HG03565 (cell line): ENCODE data around the gene CCL13.
"Not testable (repeated sequence)": the region's sequence is repeated elsewhere in the genome, so short reads cannot be mapped to it uniquely, and the experiment has no call there.

Source experiments
- ATAC-seq: cut with Tn5 transposase; IDR thresholded peaks from one replicate; pipeline ENCODE4 v1.9.1; 2021; ENCODE audit warnings: mild to moderate bottlenecking, moderate library complexity; ENCODE audit not compliant: unreplicated experiment

Gene CCL13

GRCh38 chr17:34356194-34356593 lies at the start of gene CCL13:
Gene CCL13 (plus strand): TSS chr17:34356480. CDS start chr17:34356527, 47 bp downstream.
- no peak for ATAC-seq

- ATAC-seq, result no peak
Observed at GRCh38 chr17:34307110-34307509, 49.2 kb upstream of the CCL13 start.

- ATAC-seq, result no peak
Observed at GRCh38 chr17:34308371-34308770, 47.9 kb upstream of the CCL13 start.

- ATAC-seq, result no peak
Observed at GRCh38 chr17:34311291-34311690, 45.0 kb upstream of the CCL13 start.

- no peak for ATAC-seq
Observed at GRCh38 chr17:34312080-34312479, 44.2 kb upstream of the CCL13 start.

GRCh38 chr17:34313164-34313563 lies 43.1 kb upstream of the CCL13 start:
- no peak for ATAC-seq

- no peak for ATAC-seq
Observed at GRCh38 chr17:34314279-34314678, 42.0 kb upstream of the CCL13 start.

GRCh38 chr17:34318474-34318873 lies 37.8 kb upstream of the CCL13 start:
- no peak for ATAC-seq

- ATAC-seq, result no peak
Observed at GRCh38 chr17:34319039-34319483, 37.2 kb upstream of the CCL13 start, which contains the start of gene CCL8. Gene CCL8 (plus strand): TSS chr17:34319435. CDS start chr17:34319502, 67 bp downstream.

GRCh38 chr17:34321964-34322363 lies 34.3 kb upstream of the CCL13 start:
- ATAC-seq, result no peak

- ATAC-seq, result not testable (repeated sequence)
Observed at GRCh38 chr17:34327580-34327979, 28.7 kb upstream of the CCL13 start.

GRCh38 chr17:34337701-34338100 lies 18.6 kb upstream of the CCL13 start:
- no peak for ATAC-seq

GRCh38 chr17:34339138-34339770 lies 17.0 kb upstream of the CCL13 start:
- ATAC-seq, result no peak

GRCh38 chr17:34341916-34342315 lies 14.4 kb upstream of the CCL13 start:
- no peak for ATAC-seq

GRCh38 chr17:34347063-34347462 lies 9.2 kb upstream of the CCL13 start:
- no peak for ATAC-seq

GRCh38 chr17:34349751-34350150 lies 6.5 kb upstream of the CCL13 start:
- ATAC-seq, result no peak

- ATAC-seq, result no peak
Observed at GRCh38 chr17:34351096-34351495, 5.2 kb upstream of the CCL13 start.

GRCh38 chr17:34352191-34352590 lies 4.1 kb upstream of the CCL13 start:
- no peak for ATAC-seq

GRCh38 chr17:34354637-34355036 lies 1.6 kb upstream of the CCL13 start:
- no peak for ATAC-seq

- ATAC-seq, result no peak
Observed at GRCh38 chr17:34357398-34357797, 1.1 kb downstream of the CCL13 start.

- no peak for ATAC-seq
Observed at GRCh38 chr17:34358631-34359030, 2.4 kb downstream of the CCL13 start.

GRCh38 chr17:34360601-34361270 lies 4.5 kb downstream of the CCL13 start:
- ATAC-seq, result no peak
